ENCODE data around the gene WNK1.
A peak's percentile ranks its signal among the peaks of the same experiment; 100 is the strongest.
"Not testable (repeated sequence)": the region's sequence is repeated elsewhere in the genome, so short reads cannot be mapped to it uniquely, and the experiment has no call there.

Gene WNK1

GRCh38 chr12:922285-922684 is 169.9 kb downstream of the WNK1 start:
- no peak overlapping the region for H3K4me3 ChIP-seq (ENCODE audit: low read length)
- H3K4me1 ChIP-seq (ENCODE audit: control insufficient read depth, insufficient read depth, low read length) = no peaks in the 10 kb centered on the region
- H3K9me3 ChIP-seq (ENCODE audit: control insufficient read depth, low read length) = no peaks in the 10 kb centered on the region
- H3K9ac ChIP-seq (ENCODE audit: low read length) = no peak overlapping the region
- no peaks in the 10 kb centered on the region for H3K27me3 ChIP-seq (replicated peaks; ENCODE audit: control insufficient read depth, insufficient read depth, low read length)
- peaks cover 52% of the 10 kb centered on the region for H3K36me3 ChIP-seq (ENCODE audit: control insufficient read depth, insufficient read depth, low read length, severe bottlenecking)
- DNase-seq (ENCODE audit: low read depth) = no peak

GRCh38 chr12:926641-927040 is 174.3 kb downstream of the WNK1 start:
- H3K9me3 ChIP-seq (ENCODE audit: control insufficient read depth, low read length) = no peaks in the 10 kb centered on the region
- H3K27me3 ChIP-seq (replicated peaks; ENCODE audit: control insufficient read depth, insufficient read depth, low read length) = no peaks in the 10 kb centered on the region
- no peak overlapping the region for H3K4me3 ChIP-seq (ENCODE audit: low read length)
- peaks cover 73% of the 10 kb centered on the region for H3K36me3 ChIP-seq (ENCODE audit: control insufficient read depth, insufficient read depth, low read length, severe bottlenecking)
- DNase-seq (ENCODE audit: low read depth) = no peak
- H3K9ac ChIP-seq (ENCODE audit: low read length) = no peak overlapping the region
- no peaks in the 10 kb centered on the region for H3K4me1 ChIP-seq (ENCODE audit: control insufficient read depth, insufficient read depth, low read length)

GRCh38 chr12:931060-931459 is 178.7 kb downstream of the WNK1 start:
- Histone ChIP-seq H3K4me3 (ENCODE audit: low read length) (no peak overlapping the region), H3K9ac (ENCODE audit: low read length) (no peak overlapping the region), H3K9me3 (ENCODE audit: control insufficient read depth, low read length) (no peaks in the 10 kb centered on the region), H3K4me1 (ENCODE audit: control insufficient read depth, insufficient read depth, low read length) (no peaks in the 10 kb centered on the region), H3K36me3 (ENCODE audit: control insufficient read depth, insufficient read depth, low read length, severe bottlenecking) (peaks cover 59% of the 10 kb centered on the region), H3K27me3 (replicated peaks; ENCODE audit: control insufficient read depth, insufficient read depth, low read length) (no peaks in the 10 kb centered on the region)
- DNase-seq (ENCODE audit: low read depth) = no peak

- H3K4me1 ChIP-seq (ENCODE audit: control insufficient read depth, insufficient read depth, low read length) = no peaks in the 10 kb centered on the region
- H3K9me3 ChIP-seq (ENCODE audit: control insufficient read depth, low read length) = no peaks in the 10 kb centered on the region
- H3K4me3 ChIP-seq (ENCODE audit: low read length) = no peak overlapping the region
- H3K36me3 ChIP-seq (ENCODE audit: control insufficient read depth, insufficient read depth, low read length, severe bottlenecking) = peaks cover 54% of the 10 kb centered on the region
- no peak for DNase-seq (ENCODE audit: low read depth)
- H3K9ac ChIP-seq (ENCODE audit: low read length) = no peak overlapping the region
- no peaks in the 10 kb centered on the region for H3K27me3 ChIP-seq (replicated peaks; ENCODE audit: control insufficient read depth, insufficient read depth, low read length)
These were observed 179.2 kb downstream of the WNK1 start for GRCh38 chr12:931591-931990.

GRCh38 chr12:935891-936290 is 183.5 kb downstream of the WNK1 start:
- not testable (repeated sequence) for H3K9ac ChIP-seq (ENCODE audit: low read length); H3K27me3 ChIP-seq (replicated peaks; ENCODE audit: control insufficient read depth, insufficient read depth, low read length); DNase-seq (ENCODE audit: low read depth); H3K9me3 ChIP-seq (ENCODE audit: control insufficient read depth, low read length); H3K4me1 ChIP-seq (ENCODE audit: control insufficient read depth, insufficient read depth, low read length); H3K4me3 ChIP-seq (ENCODE audit: low read length)
- peaks cover 18% of the 10 kb centered on the region for H3K36me3 ChIP-seq (ENCODE audit: control insufficient read depth, insufficient read depth, low read length, severe bottlenecking)

GRCh38 chr12:936377-937345 is 184.3 kb downstream of the WNK1 start:
- Histone ChIP-seq H3K4me3 (ENCODE audit: low read length) (no peak overlapping the region), H3K4me1 (ENCODE audit: control insufficient read depth, insufficient read depth, low read length) (no peaks in the 10 kb centered on the region)
- no peak for DNase-seq (ENCODE audit: low read depth)

GRCh38 chr12:938810-939209 is 186.4 kb downstream of the WNK1 start:
- H3K4me1 ChIP-seq (ENCODE audit: control insufficient read depth, insufficient read depth, low read length) = no peaks in the 10 kb centered on the region
- peaks cover 6% of the 10 kb centered on the region for H3K36me3 ChIP-seq (ENCODE audit: control insufficient read depth, insufficient read depth, low read length, severe bottlenecking)

More at GRCh38 chr12:936377-937345, 184.3 kb downstream of the WNK1 start:
- Histone ChIP-seq H3K36me3 (ENCODE audit: control insufficient read depth, insufficient read depth, low read length, severe bottlenecking) (peaks cover 10% of the 10 kb centered on the region), H3K27me3 (replicated peaks; ENCODE audit: control insufficient read depth, insufficient read depth, low read length) (no peaks in the 10 kb centered on the region), H3K9ac (ENCODE audit: low read length) (no peak overlapping the region), H3K9me3 (ENCODE audit: control insufficient read depth, low read length) (no peaks in the 10 kb centered on the region)

GRCh38 chr12:943051-943450 is 190.7 kb downstream of the WNK1 start:
- H3K4me1 ChIP-seq (ENCODE audit: control insufficient read depth, insufficient read depth, low read length) = peaks cover 13% of the 10 kb centered on the region
- H3K9ac ChIP-seq (ENCODE audit: low read length) = no peak overlapping the region
- no peak for DNase-seq (ENCODE audit: low read depth)
- no peaks in the 10 kb centered on the region for H3K27me3 ChIP-seq (replicated peaks; ENCODE audit: control insufficient read depth, insufficient read depth, low read length)
- no peaks in the 10 kb centered on the region for H3K9me3 ChIP-seq (ENCODE audit: control insufficient read depth, low read length)
- peaks cover 4% of the 10 kb centered on the region for H3K36me3 ChIP-seq (ENCODE audit: control insufficient read depth, insufficient read depth, low read length, severe bottlenecking)
- H3K4me3 ChIP-seq (ENCODE audit: low read length) = no peak overlapping the region

More at GRCh38 chr12:938810-939209, 186.4 kb downstream of the WNK1 start:
- DNase-seq (ENCODE audit: low read depth) = no peak
- Histone ChIP-seq H3K9me3 (ENCODE audit: control insufficient read depth, low read length) (no peaks in the 10 kb centered on the region), H3K9ac (ENCODE audit: low read length) (no peak overlapping the region), H3K4me3 (ENCODE audit: low read length) (no peak overlapping the region), H3K27me3 (replicated peaks; ENCODE audit: control insufficient read depth, insufficient read depth, low read length) (no peaks in the 10 kb centered on the region)

GRCh38 chr12:944211-944610 is 191.8 kb downstream of the WNK1 start:
- Histone ChIP-seq H3K9me3 (ENCODE audit: control insufficient read depth, low read length) (no peaks in the 10 kb centered on the region), H3K9ac (ENCODE audit: low read length) (no peak overlapping the region), H3K27me3 (replicated peaks; ENCODE audit: control insufficient read depth, insufficient read depth, low read length) (no peaks in the 10 kb centered on the region), H3K4me1 (ENCODE audit: control insufficient read depth, insufficient read depth, low read length) (peaks cover 20% of the 10 kb centered on the region), H3K36me3 (ENCODE audit: control insufficient read depth, insufficient read depth, low read length, severe bottlenecking) (peaks cover 4% of the 10 kb centered on the region), H3K4me3 (ENCODE audit: low read length) (no peak overlapping the region)
- DNase-seq (ENCODE audit: low read depth) = no peak

GRCh38 chr12:946212-946611 is 193.8 kb downstream of the WNK1 start:
- peak; percentile 27 for DNase-seq (ENCODE audit: low read depth)
- Histone ChIP-seq H3K27me3 (replicated peaks; ENCODE audit: control insufficient read depth, insufficient read depth, low read length) (no peaks in the 10 kb centered on the region), H3K9ac (ENCODE audit: low read length) (peak overlapping the region; percentile 51), H3K4me3 (ENCODE audit: low read length) (no peak overlapping the region), H3K36me3 (ENCODE audit: control insufficient read depth, insufficient read depth, low read length, severe bottlenecking) (peaks cover 4% of the 10 kb centered on the region), H3K4me1 (ENCODE audit: control insufficient read depth, insufficient read depth, low read length) (peaks cover 20% of the 10 kb centered on the region), H3K9me3 (ENCODE audit: control insufficient read depth, low read length) (no peaks in the 10 kb centered on the region)

GRCh38 chr12:946631-947030 is 194.3 kb downstream of the WNK1 start:
- Histone ChIP-seq H3K4me1 (ENCODE audit: control insufficient read depth, insufficient read depth, low read length) (peaks cover 20% of the 10 kb centered on the region), H3K36me3 (ENCODE audit: control insufficient read depth, insufficient read depth, low read length, severe bottlenecking) (peaks cover 4% of the 10 kb centered on the region), H3K27me3 (replicated peaks; ENCODE audit: control insufficient read depth, insufficient read depth, low read length) (no peaks in the 10 kb centered on the region), H3K9me3 (ENCODE audit: control insufficient read depth, low read length) (no peaks in the 10 kb centered on the region), H3K9ac (ENCODE audit: low read length) (no peak overlapping the region), H3K4me3 (ENCODE audit: low read length) (no peak overlapping the region)
- no peak for DNase-seq (ENCODE audit: low read depth)

Data from adipocyte (in vitro differentiated cells).